MCF 10A (cell line): ENCODE measurements around the gene NEURL4. TPM values are rescaled to one million over a fixed set of nuclear protein-coding genes. Genes with fewer than 3 reads are reported as not detected.

Experiments used
- BruUV-seq: library from RNA; stranded (reverse); fragments of 400-500 nt; replicated peaks from 2 replicates; lab custom pipeline; 2021; lab: Mats Ljungman, UMichigan
- CTCF ChIA-PET: fragments of 300-600 bp; sonication (Branson Sonifier 250); formaldehyde crosslinking; extraction: SDS; loops from one replicate; lab custom pipeline; 2021; ENCODE audit warnings: antibody characterized with exemption, inconsistent platforms; lab: Yijun Ruan, JAX
- POLR2A ChIA-PET: fragments of 300-600, 350-650 bp; sonication (Branson Sonifier 250); formaldehyde crosslinking; extraction: SDS; loops from one replicate; lab custom pipeline; 2020; ENCODE audit warnings: antibody characterized with exemption, inconsistent platforms; lab: Yijun Ruan, JAX
- DNase-seq: peaks from one replicate; pipeline ENCODE4 v3.0.0-alpha.2; 2018; ENCODE audit not compliant: unreplicated experiment
- H3K27ac Mint-ChIP-seq: one replicate; pipeline ENCODE4 v1.8.0; 2022; ENCODE audit warnings: mild to moderate bottlenecking, low read depth, mixed read lengths; ENCODE audit not compliant: unreplicated experiment
- H3K27me3 Mint-ChIP-seq: one replicate; pipeline ENCODE4 v1.8.0; 2022; ENCODE audit warnings: mixed read lengths; ENCODE audit not compliant: insufficient read depth, unreplicated experiment
- H3K36me3 Mint-ChIP-seq: one replicate; pipeline ENCODE4 v1.8.0; 2022; ENCODE audit warnings: mild to moderate bottlenecking, moderate library complexity, mixed read lengths; ENCODE audit not compliant: insufficient read depth, unreplicated experiment
- H3K4me1 Mint-ChIP-seq: one replicate; pipeline ENCODE4 v1.8.0; 2022; ENCODE audit warnings: mixed read lengths; ENCODE audit not compliant: insufficient read depth, unreplicated experiment
- H3K4me3 Mint-ChIP-seq: one replicate; pipeline ENCODE4 v1.8.0; 2022; ENCODE audit warnings: mild to moderate bottlenecking, moderate library complexity, mixed read lengths; ENCODE audit not compliant: unreplicated experiment
- H3K9me3 Mint-ChIP-seq: one replicate; pipeline ENCODE4 v1.8.0; 2022; ENCODE audit warnings: mixed read lengths; ENCODE audit not compliant: unreplicated experiment
- CTCF ChIP-seq: fragments of 200-600 bp; IDR thresholded peaks from one replicate; pipeline ENCODE4 v1.8.0; 2022; ENCODE audit warnings: antibody characterized with exemption, mild to moderate bottlenecking; ENCODE audit not compliant: unreplicated experiment
- intact Hi-C: fragments of 100-400 bp; cut with micrococcal nuclease; formaldehyde crosslinking; loops from 2 replicates; pipeline ENCODE4 v1.14.1; 2022
- total RNA-seq: library from RNA; stranded (reverse); gene quantifications from 2 replicates; pipeline ENCODE4 v1.2.3, GENCODE V29; 2022

Gene NEURL4
- total RNA-seq, 1 experiment from 2014 or later: 39.3 TPM

- intact Hi-C loops: loop anchor here (5.0 kb wide), 1 partner anchor 301 kb away; no protein-coding TSS in a partner anchor
- no peak for TF ChIP-seq CTCF
- H3K9me3 Mint-ChIP-seq: no peaks in the 10 kb centered on the region
- H3K36me3 Mint-ChIP-seq: peaks cover 22% of the 10 kb centered on the region
- H3K27me3 Mint-ChIP-seq: no peaks in the 10 kb centered on the region
- ChIA-PET CTCF (interaction anchor here (0.6 to 1.3 kb wide), 5 partner anchors 14 to 212 kb away, joined by 3 to 4 read pairs (median 3); no protein-coding TSS in a partner anchor), POLR2A (interaction anchor here (0.5 to 5.4 kb wide), 9 partner anchors 19 to 212 kb away, joined by 3 to 54 read pairs (median 4); partner anchors contain the start of genes NEURL4, SENP3 and SLC2A4)
- no peak for DNase-seq
- H3K4me3 Mint-ChIP-seq: no peak overlapping the region
- peaks cover 5% of the 10 kb centered on the region for H3K4me1 Mint-ChIP-seq
- no TSS peak for BruUV-seq
- H3K27ac Mint-ChIP-seq: no peak overlapping the region
Observed at GRCh38 chr17:7348478-7349242, 19.5 kb upstream of the NEURL4 start.

- H3K9me3 Mint-ChIP-seq: no peaks in the 10 kb centered on the region
- no TSS peak for BruUV-seq
- DNase-seq: no peak
- no peak overlapping the region for H3K4me3 Mint-ChIP-seq
- no peak overlapping the region for H3K27ac Mint-ChIP-seq
- H3K36me3 Mint-ChIP-seq: peaks cover 22% of the 10 kb centered on the region
- peaks cover 5% of the 10 kb centered on the region for H3K4me1 Mint-ChIP-seq
- H3K27me3 Mint-ChIP-seq: no peaks in the 10 kb centered on the region
- ChIA-PET CTCF (interaction anchor here (0.6 to 1.3 kb wide), 7 partner anchors 13 to 772 kb away, joined by 3 to 4 read pairs (median 3); no protein-coding TSS in a partner anchor), POLR2A (interaction anchor here (0.5 to 5.4 kb wide), 8 partner anchors 18 to 213 kb away, joined by 3 to 54 read pairs (median 4); partner anchors contain the start of genes NEURL4 and SENP3)
- intact Hi-C loops: loop anchor here (5.0 kb wide), 1 partner anchor 301 kb away; no protein-coding TSS in a partner anchor
- TF ChIP-seq CTCF: no peak
Observed at GRCh38 chr17:7347630-7348477, 18.7 kb upstream of the NEURL4 start.

DNA sequence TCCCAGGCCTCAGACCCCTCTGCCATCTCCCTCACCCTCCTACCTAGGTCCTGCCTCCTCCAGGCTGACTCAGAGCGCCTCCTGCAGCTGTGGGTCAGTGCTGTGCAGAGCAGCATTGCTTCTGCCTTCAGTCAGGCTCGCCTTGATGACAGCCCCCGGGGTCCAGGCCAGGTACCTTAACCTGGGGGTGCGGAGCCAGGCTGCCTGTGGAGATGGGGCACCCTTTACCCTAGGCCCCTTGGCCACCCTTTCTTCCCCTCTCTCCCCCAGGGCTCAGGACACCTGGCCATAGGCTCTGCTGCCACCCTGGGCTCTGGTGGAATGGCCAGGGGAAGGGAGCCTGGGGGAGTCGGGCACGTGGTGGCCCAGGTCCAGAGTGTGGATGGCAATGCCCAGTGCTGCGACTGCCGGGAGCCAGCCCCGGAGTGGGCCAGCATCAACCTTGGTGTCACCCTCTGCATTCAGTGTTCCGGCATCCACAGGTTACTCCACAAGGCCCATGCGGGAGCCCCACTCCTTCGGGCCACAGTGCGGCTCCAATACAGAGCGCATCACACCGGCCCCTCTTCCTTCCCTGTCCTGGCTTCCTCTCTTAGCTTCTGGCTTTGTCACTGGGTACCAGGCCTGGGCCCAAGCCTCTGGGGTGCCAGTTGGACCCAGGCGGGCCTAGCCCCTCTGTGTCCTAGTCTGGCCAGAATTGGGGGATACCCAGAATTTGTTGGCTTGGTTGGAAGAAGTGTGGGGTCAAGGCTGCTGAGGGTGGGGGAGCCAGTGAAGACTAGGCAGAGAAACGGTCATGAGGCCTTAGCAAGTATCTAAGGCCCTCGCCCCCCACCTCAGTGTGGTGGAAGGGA, 17.9 kb upstream of the NEURL4 start:
- TF ChIP-seq CTCF: no peak
- Mint-ChIP-seq H3K27ac (no peak overlapping the region), H3K36me3 (peaks cover 22% of the 10 kb centered on the region), H3K4me3 (no peak overlapping the region), H3K27me3 (peaks cover under 1% of the 10 kb centered on the region), H3K9me3 (no peaks in the 10 kb centered on the region), H3K4me1 (peaks cover 5% of the 10 kb centered on the region)
- CTCF ChIA-PET: interaction anchor here (0.5 to 1.1 kb wide), 2 partner anchors 22 to 106 kb away, joined by 3 read pairs; no protein-coding TSS in a partner anchor
- no peak for DNase-seq
- no TSS peak for BruUV-seq
- intact Hi-C loops: loop anchor here (1.0 to 5.0 kb wide), 2 partner anchors 67 to 300 kb away; no protein-coding TSS in a partner anchor
- POLR2A ChIA-PET: interaction anchor here (0.6 to 1.6 kb wide), 4 partner anchors 17 to 118 kb away, joined by 3 to 4 read pairs (median 4); no protein-coding TSS in a partner anchor
